Dermis blood vessel endothelial cell (primary cell): ENCODE data around the gene ZCCHC24. TPM values are rescaled to one million over a fixed set of nuclear protein-coding genes. Genes with fewer than 3 reads are reported as not detected.
A peak's percentile ranks its signal among the peaks of the same experiment; 100 is the strongest.

Source experiments
- DNase-seq: peaks from one replicate; pipeline ENCODE4 v3.0.0; 2010
- total RNA-seq: library from RNA; depleted of rRNA; stranded (reverse); fragments of >200 nt; gene quantifications from 2 replicates; pipeline ENCODE4 v1.2.3, GENCODE V29; 2014

The ZCCHC24 gene
- total RNA-seq, 1 donor from 2014 or later = 7.3 TPM

DNA sequence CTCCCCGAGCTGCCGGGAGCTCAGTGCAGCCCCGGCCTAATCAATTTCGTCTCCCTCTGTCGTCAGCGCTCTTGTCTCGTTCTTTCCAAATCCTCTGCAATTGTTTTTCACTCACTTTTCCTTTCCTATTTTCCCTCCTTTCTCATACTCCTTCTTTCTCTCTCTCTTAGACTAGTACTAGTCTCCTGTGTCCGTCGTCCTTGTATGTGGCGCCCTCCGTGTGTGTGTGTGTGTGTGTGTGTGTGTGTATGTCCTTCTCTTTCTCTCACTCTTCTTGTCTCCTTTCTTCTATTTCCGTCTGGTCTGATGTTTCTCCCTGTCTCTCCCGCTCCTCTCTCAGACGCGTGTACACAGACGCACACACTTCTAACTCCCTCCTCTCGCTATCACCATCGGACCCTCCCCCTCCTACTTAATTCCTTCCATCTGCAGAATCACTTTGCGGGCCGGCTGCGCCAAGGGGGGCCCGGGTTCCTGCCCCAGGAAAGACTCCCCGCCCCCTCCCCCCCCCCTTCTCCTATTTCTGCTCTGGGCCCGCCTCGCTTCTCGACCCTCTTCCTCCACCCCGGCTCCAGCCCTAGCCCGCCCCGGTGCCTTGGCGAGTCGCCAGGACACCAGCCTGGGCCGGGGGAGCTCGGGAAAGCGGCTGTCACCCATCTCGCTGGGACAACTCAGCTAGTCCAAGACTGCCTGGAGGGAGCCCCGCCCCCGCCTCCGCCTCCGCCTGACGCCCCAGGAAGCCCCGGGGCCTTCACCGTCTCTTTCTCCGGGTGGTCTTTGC lies 743 bp upstream of the ZCCHC24 start:
- DNase-seq = no peak

- peak; percentile 25 for DNase-seq
Measured at GRCh38 chr10:79444199-79445119, 965 bp downstream of the ZCCHC24 start.

DNA sequence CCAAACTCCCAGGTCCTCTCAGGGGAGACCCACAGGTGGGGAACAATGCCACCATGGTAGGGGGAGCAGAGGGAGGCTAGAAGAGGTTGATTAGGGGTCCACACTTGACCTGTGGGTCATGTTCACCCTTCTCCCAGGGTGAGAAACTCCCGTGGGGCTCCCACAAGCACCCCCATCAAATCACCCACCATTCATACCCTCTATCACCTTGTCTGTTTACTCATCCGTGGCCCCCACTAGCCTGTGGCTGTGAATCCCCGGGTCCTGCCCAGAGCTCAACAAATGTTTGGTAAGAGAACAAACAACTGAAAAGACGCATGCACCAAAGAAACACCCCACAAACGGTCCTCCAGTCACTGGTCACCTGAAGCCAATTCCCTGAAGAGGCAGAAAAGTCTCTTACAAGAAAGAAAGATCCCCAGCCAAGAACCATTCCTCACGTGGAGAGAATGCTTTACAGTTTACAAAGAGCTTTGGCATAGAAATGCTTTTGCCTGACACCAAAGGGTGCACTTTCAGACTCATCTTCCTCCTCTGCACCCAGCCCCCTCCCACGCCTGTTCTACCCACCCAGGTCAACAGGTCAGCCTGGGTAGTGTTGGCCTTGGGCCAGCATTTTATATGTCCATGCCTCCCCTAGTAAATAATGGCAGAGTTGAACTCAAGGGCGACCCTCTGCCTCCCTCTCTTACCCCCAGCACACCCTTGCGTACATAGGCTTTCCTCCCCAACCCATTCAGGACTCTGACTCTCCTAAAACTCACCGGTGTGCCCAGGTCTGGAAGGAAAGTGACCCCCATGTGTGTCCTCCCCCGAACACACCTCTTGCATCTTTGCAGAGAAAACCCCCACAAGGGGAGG lies 1.9 kb downstream of the ZCCHC24 start:
- no peak for DNase-seq

DNA sequence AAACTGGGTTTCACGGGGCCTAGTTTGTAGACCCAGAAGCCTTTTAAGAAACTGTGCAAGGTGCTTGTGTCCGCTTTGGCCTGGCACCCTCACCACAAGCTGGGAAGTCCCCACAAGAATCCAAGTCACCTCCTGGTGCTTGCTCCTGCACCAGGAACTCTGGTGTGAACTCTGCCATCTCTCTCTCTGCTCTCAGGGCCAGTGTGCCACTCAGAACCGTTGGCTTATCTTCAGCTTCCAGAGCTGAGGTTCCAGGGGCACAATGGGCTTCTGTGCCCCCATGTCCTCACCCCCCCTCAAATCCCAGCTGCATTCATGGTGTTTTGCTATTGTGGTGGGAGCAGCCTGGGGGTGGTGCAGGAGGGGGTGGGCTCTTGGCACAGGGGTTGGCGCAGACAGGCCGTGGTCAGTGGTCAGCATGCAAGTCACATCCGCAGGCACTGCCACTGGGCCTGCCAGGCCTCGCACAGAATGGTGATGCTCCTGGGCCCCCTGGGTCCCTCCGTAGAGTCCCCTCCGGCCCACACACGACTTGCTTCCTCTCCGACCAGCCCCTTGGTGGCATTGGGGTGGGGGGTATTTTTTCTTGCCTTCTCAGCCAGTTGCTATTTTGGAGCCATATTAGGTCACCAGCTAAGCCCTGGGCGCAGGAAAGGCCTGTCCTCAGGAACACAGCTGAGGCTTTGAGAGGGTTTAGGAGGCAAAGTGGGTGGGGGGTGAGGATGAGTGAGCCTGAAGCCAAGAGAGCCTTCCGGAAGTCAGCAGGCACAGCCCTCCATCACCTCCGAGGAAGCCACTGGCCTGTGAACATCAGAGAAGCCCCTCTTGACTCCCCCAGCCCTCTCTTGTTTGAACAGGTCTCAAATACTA lies 3.0 kb downstream of the ZCCHC24 start:
- no peak for DNase-seq

DNA sequence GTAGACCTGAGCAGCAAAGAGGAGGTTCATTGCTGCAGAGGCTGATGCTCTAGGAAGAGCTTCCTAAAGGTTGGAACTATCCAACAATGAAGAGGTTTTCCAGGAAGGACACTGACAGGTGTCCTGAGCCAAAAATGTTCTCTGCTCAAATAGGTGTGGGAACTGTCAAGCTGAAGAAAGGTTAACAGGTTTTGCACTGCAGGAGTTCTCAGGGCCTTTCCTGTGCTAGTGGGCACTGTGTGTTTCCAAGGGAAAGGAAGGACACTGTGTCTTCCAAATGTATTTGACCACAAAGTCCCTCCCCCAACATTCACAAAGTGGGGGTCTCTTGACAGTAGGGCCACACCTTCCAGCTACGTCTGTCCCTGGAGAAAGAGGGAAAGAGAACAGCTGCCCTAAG lies 4.0 kb downstream of the ZCCHC24 start:
- no peak for DNase-seq

DNA sequence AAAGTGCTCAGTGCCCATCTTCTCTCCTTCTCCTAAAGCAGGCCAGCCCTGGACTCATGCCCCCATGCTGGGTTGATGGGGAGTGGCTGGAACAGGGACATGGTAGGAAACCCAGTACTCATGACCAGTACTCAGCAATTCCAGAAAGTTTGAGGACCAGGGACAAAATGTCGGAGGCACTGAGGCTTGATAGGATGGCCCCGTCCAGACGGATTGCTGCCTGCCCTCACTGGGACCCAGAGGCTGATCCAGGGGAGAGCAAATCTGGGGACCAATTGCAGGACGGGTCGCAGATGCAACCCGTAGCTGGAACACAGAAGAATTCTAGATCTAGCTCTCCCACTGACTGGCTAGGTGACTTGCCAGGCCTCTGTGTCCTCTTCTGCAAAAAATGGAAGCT lies 5.1 kb downstream of the ZCCHC24 start:
- no peak for DNase-seq

- no peak for DNase-seq
Measured at GRCh38 chr10:79438699-79439085, 6.7 kb downstream of the ZCCHC24 start.

GRCh38 chr10:79438021-79438698 lies 7.3 kb downstream of the ZCCHC24 start:
- DNase-seq = peak; percentile 8

DNA sequence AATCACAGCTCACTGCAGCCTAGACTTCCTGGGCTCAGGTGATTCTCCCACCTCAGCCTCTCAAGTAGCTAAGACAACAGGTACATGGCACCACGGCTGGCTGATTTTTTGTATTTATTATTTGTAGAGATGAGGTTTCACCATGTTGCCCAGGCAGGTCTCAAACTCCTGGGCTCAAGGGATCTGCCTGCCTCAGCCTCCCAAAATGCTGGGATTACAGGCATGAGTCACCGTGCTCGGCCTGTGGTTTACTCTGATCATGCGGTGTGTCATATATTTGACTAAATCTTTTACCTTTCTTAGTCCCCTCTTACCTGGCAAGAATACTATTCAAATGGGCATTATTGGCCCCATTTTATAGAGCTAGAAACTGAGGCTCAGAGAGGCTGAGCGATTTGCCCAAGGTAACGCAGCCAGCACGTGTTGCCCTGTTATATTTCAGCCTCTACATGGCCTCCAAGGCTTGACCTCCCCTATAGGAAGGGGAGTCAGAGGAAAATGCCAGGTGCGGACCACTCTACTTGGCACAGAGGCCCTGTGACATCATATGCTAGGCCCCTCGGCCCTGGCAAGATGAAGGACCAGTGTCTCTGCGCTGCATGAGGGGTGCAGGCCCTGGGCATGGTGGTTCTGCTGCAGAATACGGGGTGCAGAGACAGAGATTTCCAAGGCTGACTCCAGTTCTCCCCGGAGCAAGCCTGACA lies 8.2 kb downstream of the ZCCHC24 start:
- no peak for DNase-seq

DNA sequence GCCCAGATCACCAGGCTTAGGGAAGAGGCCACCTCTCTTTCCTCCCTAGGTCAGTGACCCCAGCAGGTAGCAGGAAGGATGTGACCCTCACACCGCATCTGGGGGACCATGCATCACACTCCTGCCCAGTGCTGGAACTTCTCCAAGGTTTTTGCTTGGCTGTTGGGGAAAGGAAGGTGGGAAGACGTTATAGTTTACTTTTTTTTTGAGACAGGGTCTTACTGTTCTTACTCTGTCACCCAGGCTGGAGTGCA lies 8.6 kb downstream of the ZCCHC24 start:
- DNase-seq = no peak

DNA sequence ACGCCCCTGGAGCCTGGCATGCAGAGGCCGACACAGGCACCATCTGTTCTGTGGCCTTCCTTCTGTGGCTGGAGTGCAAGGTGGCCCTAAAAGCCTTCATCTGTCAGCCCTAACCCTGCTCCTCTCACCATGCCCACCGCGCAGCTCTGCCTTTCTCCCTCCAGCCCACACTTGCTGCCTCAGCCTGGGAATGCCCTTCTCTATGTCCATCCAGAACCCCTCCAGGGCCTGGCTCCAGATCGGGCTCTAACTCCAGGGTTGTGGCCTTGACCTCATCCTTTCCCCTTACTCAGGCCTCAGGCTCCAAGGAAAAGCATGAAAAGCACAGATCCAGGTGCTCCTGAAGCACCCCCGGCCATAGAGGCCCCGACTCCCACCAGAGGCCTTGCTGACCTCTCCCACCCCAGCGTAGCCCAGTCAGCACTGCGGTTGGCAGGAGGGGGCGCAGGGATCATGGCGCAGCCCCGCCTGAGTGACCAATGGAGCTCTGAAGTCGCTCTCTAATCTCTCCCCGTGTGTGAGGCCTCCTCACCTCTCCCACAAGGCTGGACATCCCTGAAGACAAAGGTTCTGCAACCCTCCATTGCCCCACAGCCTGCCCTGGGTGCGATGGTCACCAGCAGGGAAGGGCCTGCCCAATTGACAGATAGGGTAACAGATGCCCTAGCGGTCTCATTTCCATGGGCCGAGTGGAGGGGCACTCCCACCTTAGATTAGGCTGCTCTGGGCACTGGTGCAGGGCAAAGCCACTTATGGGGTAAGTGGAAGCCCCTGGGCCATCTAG lies 9.2 kb downstream of the ZCCHC24 start:
- no peak for DNase-seq

- DNase-seq = no peak
Measured at GRCh38 chr10:79435271-79436065, 10.0 kb downstream of the ZCCHC24 start.

DNA sequence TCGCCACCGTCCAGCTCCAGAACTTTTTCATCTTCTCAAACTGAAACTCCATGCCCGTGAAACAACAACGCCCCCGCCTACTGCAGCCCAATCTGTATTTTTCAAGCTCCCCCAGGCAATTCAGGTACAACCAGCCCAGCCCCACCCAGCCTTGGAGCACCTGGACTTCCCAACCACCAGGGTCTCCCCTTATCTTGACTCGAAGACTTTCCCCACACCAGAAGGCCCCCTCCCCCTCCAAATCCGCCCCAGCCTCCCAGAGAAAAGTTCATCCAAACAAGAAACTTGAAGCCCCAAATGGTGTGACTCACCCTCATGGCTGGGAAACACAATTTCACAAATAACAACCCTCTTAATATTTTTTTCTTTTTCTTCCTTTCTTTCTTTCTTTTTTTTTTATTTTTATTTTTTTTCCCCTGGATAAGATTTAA lies 10.6 kb downstream of the ZCCHC24 start:
- no peak for DNase-seq

- DNase-seq = no peak
Measured at GRCh38 chr10:79434223-79434687, 11.2 kb downstream of the ZCCHC24 start.

GRCh38 chr10:79433324-79434222 lies 11.9 kb downstream of the ZCCHC24 start:
- no peak for DNase-seq

- DNase-seq = no peak
Measured at GRCh38 chr10:79431891-79432831, 13.3 kb downstream of the ZCCHC24 start.

DNA sequence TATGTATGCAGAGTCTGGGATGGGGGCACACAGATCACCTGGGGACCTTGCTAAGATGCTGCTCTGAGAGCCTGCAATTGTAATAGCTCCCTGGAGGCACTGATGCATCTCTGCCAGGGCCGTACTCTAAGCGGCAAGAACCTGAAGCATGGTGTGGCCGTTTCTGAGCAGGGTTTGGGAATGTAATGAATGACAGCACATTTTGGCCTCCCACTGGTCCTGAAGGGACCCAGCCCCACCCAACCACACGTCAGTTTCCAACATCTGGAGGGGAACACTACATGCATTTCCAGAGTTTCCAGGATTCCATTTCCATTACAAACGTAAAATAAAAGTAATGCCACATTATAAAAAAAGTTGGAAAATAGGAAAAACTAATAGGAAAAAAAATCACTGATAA lies 14.0 kb downstream of the ZCCHC24 start:
- DNase-seq = no peak
